Activated CD4-positive, alpha-beta T cell treated with anti-CD3 and anti-CD28 coated beads, Interleukin-2, amount 10 ng/mL, durations not matched to agents 7 days and 5 days (primary cell): ENCODE results near the gene PCSK7. TPM values are rescaled to one million over a fixed set of nuclear protein-coding genes. Genes with fewer than 3 reads are reported as not detected.

ENCODE experiments used
- CTCF ChIA-PET: fragments of 350-600 bp; sonication (Branson Sonifier 250); formaldehyde crosslinking; loops from one replicate; lab custom pipeline; 2021; ENCODE audit warnings: antibody characterized with exemption; lab: Charles Lee
- POLR2A ChIA-PET: fragments of 350-600 bp; sonication (Branson Sonifier 250); formaldehyde crosslinking; loops from one replicate; lab custom pipeline; 2021; ENCODE audit warnings: antibody characterized with exemption; lab: Charles Lee
- DNase-seq: peaks from one replicate; pipeline ENCODE4 v3.0.0-alpha.2; 2020
- H3K27ac Mint-ChIP-seq: one replicate; pipeline ENCODE4 v1.8.0; 2021; ENCODE audit warnings: mild to moderate bottlenecking, moderate library complexity, mixed read lengths
- H3K27me3 Mint-ChIP-seq: one replicate; pipeline ENCODE4 v1.8.0; 2021; ENCODE audit warnings: mixed read lengths
- H3K36me3 Mint-ChIP-seq: one replicate; pipeline ENCODE4 v1.8.0; 2021; ENCODE audit warnings: low read depth, mixed read lengths
- H3K4me1 Mint-ChIP-seq: one replicate; pipeline ENCODE4 v1.8.0; 2021; ENCODE audit warnings: mixed read lengths
- H3K4me3 Mint-ChIP-seq: one replicate; pipeline ENCODE4 v1.8.0; 2021; ENCODE audit warnings: mild to moderate bottlenecking, moderate library complexity, mixed read lengths
- H3K9me3 Mint-ChIP-seq: one replicate; pipeline ENCODE4 v1.8.0; 2021; ENCODE audit warnings: mixed read lengths
- total RNA-seq, 2 experiments: library from RNA; stranded (reverse); gene quantifications; one replicate each; pipeline ENCODE4 v1.2.3, GENCODE V29; 2021

PCSK7 gene
- total RNA-seq, 2 experiments from 2014 or later = 187 to 224 TPM

- H3K9me3 Mint-ChIP-seq = no peaks in the 10 kb centered on the region
- H3K27me3 Mint-ChIP-seq = no peaks in the 10 kb centered on the region
- no peaks in the 10 kb centered on the region for H3K4me1 Mint-ChIP-seq
- POLR2A ChIA-PET = no interaction called here
- no peak overlapping the region for H3K4me3 Mint-ChIP-seq
- no peak overlapping the region for H3K27ac Mint-ChIP-seq
- CTCF ChIA-PET = no interaction called here
- H3K36me3 Mint-ChIP-seq = peaks cover 29% of the 10 kb centered on the region
- no peak for DNase-seq
Measured at GRCh38 chr11:117205211-117205818, 26.6 kb downstream of the PCSK7 start.

DNA sequence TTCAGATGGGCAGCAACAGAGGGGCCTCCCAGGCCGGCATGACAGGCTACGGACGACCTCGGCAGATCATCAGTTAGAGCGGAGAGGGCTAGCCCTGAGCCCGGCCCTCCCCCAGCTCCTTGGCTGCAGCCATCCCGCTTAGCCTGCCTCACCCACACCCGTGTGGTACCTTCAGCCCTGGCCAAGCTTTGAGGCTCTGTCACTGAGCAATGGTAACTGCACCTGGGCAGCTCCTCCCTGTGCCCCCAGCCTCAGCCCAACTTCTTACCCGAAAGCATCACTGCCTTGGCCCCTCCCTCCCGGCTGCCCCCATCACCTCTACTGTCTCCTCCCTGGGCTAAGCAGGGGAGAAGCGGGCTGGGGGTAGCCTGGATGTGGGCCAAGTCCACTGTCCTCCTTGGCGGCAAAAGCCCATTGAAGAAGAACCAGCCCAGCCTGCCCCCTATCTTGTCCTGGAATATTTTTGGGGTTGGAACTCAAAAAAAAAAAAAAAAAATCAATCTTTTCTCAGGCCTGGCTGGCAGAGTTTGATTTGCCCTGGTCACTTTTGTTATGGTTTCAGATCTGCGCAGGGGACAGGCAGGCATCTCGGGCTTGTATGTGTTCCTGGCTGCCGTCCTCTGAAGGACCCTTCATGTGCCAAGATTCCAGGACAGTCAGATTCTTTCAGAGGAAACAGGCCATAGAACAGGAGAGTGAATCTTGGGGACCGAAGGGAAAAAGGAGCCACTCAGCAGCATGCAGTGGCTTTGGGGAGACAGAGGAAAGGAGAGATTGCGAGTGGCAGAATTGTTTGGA is 27.4 kb downstream of the PCSK7 start:
- Mint-ChIP-seq H3K4me1 (no peaks in the 10 kb centered on the region), H3K9me3 (no peaks in the 10 kb centered on the region), H3K36me3 (peaks cover 23% of the 10 kb centered on the region), H3K27me3 (no peaks in the 10 kb centered on the region), H3K4me3 (no peak overlapping the region), H3K27ac (no peak overlapping the region)
- ChIA-PET POLR2A (no interaction called here), CTCF (interaction anchor here (3.2 kb wide), 1 partner anchor 23 kb away, joined by 15 read pairs; no protein-coding TSS in a partner anchor)
- no peak for DNase-seq

GRCh38 chr11:117203069-117203407 is 28.8 kb downstream of the PCSK7 start:
- Mint-ChIP-seq H3K9me3 (no peaks in the 10 kb centered on the region), H3K36me3 (peaks cover 19% of the 10 kb centered on the region), H3K4me3 (no peak overlapping the region), H3K4me1 (no peaks in the 10 kb centered on the region), H3K27me3 (no peaks in the 10 kb centered on the region), H3K27ac (no peak overlapping the region)
- DNase-seq = no peak
- ChIA-PET CTCF (interaction anchor here (0.7 to 3.2 kb wide), 5 partner anchors 8 to 30 kb away, joined by 3 to 15 read pairs (median 3); partner anchors contain the start of genes PCSK7 and RNF214), POLR2A (no interaction called here)

DNA sequence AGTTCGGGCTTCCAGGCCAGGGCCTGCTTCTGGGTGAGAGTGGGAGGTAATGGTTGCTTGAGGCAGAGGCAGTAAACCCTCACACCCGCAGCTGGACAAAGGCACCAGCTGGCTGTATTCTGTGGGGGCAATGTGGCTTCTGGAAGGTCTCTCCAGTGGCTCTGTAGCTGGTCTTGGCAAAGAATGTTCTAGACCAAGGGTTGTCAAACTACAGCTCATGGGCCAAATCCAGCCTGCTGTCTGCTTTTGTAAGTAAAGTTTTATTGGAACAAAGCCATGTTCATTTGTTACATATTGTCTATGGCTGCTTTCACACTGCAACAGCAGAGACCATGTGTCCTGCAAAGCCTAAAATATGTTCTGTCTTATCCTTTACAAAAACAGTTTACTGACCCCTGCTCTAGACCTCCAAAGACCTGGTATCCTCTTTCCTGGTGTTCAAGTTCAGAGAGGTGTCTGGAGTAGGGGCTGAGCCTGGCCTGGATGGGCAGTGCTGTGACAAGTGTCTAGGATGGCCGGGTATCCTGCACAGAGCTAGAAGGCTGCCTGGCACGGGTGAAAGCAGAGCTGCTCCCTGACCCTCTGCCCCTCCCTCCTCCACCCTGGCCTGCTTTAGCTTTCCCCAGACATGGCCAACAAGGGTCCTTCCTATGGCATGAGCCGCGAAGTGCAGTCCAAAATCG is 29.3 kb downstream of the PCSK7 start:
- POLR2A ChIA-PET = no interaction called here
- H3K4me3 Mint-ChIP-seq = no peak overlapping the region
- H3K4me1 Mint-ChIP-seq = no peaks in the 10 kb centered on the region
- DNase-seq = no peak
- H3K36me3 Mint-ChIP-seq = peaks cover 19% of the 10 kb centered on the region
- H3K9me3 Mint-ChIP-seq = no peaks in the 10 kb centered on the region
- no peaks in the 10 kb centered on the region for H3K27me3 Mint-ChIP-seq
- H3K27ac Mint-ChIP-seq = peak overlapping the region; percentile 31
- CTCF ChIA-PET = interaction anchor here (0.7 to 3.2 kb wide), 5 partner anchors 9 to 31 kb away, joined by 3 to 15 read pairs (median 3); partner anchors contain the start of genes PCSK7 and RNF214

DNA sequence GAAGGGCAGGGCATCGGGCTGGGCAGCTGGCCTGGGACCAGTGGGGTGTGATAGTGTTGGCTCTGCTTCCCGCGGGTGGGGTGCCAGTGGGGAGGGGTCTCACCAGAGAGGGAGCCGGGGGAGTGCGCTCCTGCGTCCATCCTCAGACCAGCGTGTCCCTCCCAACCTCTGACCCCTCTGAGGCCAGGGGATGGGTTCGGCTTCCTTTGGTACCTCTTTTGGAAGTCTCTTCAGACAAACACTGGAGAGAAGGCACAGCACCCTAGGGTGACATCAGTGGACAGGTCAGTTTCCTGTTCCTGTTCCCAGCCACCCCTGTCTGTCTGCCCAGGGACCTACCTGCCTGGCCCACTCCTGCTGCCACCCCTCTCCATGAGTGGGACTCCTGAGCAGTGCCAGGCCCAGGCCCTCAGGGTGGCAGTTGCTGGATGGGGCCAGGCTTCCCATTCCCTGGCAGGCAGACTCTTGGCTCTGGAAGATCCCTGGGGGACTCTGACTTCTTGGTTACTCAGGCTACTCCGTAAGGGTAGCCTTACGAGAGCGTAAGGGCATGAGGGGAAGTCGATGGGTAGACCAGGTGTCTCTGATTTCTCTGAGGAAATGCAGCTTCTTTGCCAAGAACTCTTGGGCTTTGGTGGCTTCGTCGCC is 30.1 kb downstream of the PCSK7 start:
- Mint-ChIP-seq H3K4me1 (no peaks in the 10 kb centered on the region), H3K27me3 (no peaks in the 10 kb centered on the region), H3K27ac (peak overlapping the region; percentile 31), H3K36me3 (peaks cover 19% of the 10 kb centered on the region), H3K4me3 (no peak overlapping the region), H3K9me3 (no peaks in the 10 kb centered on the region)
- POLR2A ChIA-PET = no interaction called here
- no peak for DNase-seq
- CTCF ChIA-PET = interaction anchor here (1.4 to 3.2 kb wide), 3 partner anchors 20 to 30 kb away, joined by 3 to 15 read pairs (median 6); partner anchors contain the start of genes PCSK7 and RNF214

DNA sequence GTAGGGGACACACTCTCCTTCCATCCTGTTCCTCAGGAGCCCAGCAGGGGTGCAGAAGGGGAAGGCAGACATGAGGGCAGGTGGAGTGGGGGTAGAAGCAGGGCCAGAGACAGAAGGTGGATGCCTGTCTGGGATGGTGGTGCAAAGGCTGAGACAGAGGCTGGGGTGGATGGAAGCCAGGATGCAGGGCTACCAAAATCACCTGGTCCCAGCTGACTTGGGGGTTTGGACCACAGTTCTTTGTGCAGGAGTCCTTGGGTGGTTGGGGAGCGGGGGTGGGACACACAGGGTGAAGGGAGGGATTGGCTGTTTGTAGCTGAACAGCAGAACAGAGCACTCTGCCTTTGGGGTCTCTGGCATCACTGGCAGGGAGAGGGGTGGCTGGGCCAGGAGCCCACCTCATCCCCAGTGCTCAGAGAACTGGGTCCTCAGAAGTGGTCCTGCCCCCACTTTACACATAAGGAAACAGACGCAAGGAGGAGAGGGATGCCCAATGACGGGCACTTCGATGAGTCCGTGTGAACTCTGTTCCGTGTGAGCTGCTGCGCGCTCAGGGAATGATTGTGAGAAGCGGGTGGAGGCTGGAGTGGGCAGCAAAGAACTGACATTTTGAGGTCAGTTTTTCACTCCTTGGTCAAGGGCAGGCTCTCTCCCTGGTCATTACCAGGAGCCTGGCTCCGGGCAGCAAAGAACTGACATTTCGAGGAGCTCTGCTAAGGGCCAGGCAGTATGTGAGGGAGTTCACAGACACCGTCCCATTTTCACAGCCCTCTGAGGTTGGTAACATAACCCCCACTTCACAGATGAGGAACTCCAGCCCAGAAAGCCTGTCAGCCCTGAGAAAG is 30.8 kb downstream of the PCSK7 start:
- Mint-ChIP-seq H3K4me1 (no peaks in the 10 kb centered on the region), H3K4me3 (no peak overlapping the region), H3K27ac (no peak overlapping the region), H3K9me3 (no peaks in the 10 kb centered on the region), H3K36me3 (peaks cover 17% of the 10 kb centered on the region), H3K27me3 (no peaks in the 10 kb centered on the region)
- no peak for DNase-seq
- POLR2A ChIA-PET = no interaction called here
- CTCF ChIA-PET = interaction anchor here (3.2 kb wide), 1 partner anchor 20 kb away, joined by 15 read pairs; no protein-coding TSS in a partner anchor

GRCh38 chr11:117199916-117200812 is 31.7 kb downstream of the PCSK7 start:
- Mint-ChIP-seq H3K36me3 (peaks cover 13% of the 10 kb centered on the region), H3K4me1 (peaks cover 2% of the 10 kb centered on the region), H3K4me3 (no peak overlapping the region), H3K27ac (no peak overlapping the region), H3K27me3 (no peaks in the 10 kb centered on the region), H3K9me3 (no peaks in the 10 kb centered on the region)
- ChIA-PET POLR2A (no interaction called here), CTCF (no interaction called here)
- no peak for DNase-seq

DNA sequence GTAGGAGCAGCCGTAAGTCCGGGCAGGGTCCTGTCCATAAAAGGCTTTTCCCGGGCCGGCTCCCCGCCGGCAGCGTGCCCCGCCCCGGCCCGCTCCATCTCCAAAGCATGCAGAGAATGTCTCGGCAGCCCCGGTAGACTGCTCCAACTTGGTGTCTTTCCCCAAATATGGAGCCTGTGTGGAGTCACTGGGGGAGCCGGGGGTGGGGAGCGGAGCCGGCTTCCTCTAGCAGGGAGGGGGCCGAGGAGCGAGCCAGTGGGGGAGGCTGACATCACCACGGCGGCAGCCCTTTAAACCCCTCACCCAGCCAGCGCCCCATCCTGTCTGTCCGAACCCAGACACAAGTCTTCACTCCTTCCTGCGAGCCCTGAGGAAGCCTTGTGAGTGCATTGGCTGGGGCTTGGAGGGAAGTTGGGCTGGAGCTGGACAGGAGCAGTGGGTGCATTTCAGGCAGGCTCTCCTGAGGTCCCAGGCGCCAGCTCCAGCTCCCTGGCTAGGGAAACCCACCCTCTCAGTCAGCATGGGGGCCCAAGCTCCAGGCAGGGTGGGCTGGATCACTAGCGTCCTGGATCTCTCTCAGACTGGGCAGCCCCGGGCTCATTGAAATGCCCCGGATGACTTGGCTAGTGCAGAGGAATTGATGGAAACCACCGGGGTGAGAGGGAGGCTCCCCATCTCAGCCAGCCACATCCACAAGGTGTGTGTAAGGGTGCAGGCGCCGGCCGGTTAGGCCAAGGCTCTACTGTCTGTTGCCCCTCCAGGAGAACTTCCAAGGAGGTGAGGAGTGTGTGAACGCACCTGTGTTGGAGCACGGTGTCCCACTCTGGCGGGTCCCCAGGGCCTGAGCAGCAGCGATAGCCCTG is 32.6 kb downstream of the PCSK7 start, which contains the start of gene TAGLN:
Gene TAGLN (plus strand): TSS at position 318 of the 863 bp plus-strand sequence. CDS start 3,644 bp downstream, outside the sequence.
- POLR2A ChIA-PET = no interaction called here
- CTCF ChIA-PET = interaction anchor here (0.5 to 0.9 kb wide), 2 partner anchors 29 to 61 kb away, joined by 3 read pairs; no protein-coding TSS in a partner anchor
- Mint-ChIP-seq H3K9me3 (no peaks in the 10 kb centered on the region), H3K36me3 (peaks cover 8% of the 10 kb centered on the region), H3K4me3 (no peak within 1 kb of the TSS), H3K27me3 (no peaks in the 10 kb centered on the region), H3K4me1 (peaks cover 4% of the 10 kb centered on the region), H3K27ac (no peak within 1 kb of the TSS)
- DNase-seq = no peak

DNA sequence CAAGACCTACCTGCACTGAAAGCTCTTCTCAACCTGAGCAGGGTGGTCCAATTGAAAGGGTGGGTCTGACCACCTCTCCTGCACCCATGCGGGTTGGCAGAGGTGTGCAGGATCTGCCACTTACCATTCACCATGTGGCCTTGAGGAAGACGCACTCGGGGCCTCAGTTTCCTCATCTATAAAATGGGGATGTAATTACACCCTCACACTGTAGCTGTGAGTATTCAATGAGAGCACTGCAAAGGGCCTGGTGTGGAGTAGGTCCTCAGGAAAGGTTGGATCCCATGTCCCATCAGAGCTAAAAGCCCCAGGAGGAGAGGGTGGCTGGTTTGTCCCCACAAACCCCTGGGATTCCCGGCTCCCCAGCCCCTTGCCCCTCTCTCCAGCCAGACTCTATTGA is 33.3 kb downstream of the PCSK7 start:
- ChIA-PET CTCF (interaction anchor here (0.9 kb wide), 1 partner anchor 28 kb away, joined by 3 read pairs; no protein-coding TSS in a partner anchor), POLR2A (no interaction called here)
- Mint-ChIP-seq H3K36me3 (peaks cover 4% of the 10 kb centered on the region), H3K9me3 (no peaks in the 10 kb centered on the region), H3K27me3 (no peaks in the 10 kb centered on the region), H3K27ac (no peak overlapping the region), H3K4me1 (peaks cover 4% of the 10 kb centered on the region), H3K4me3 (no peak overlapping the region)
- no peak for DNase-seq
